GM12874 (cell line): ENCODE data around the gene AP4E1.

Source experiments
- TF ChIP-seq, protein P1 (sequence below): IDR thresholded peaks from 2 replicates; pipeline ENCODE4 v1.5.1; 2011; ENCODE audit warnings: low read depth, mild to moderate bottlenecking, control low read depth, low read length, moderate library complexity; ENCODE audit not compliant: insufficient read depth

The AP4E1 gene

DNA sequence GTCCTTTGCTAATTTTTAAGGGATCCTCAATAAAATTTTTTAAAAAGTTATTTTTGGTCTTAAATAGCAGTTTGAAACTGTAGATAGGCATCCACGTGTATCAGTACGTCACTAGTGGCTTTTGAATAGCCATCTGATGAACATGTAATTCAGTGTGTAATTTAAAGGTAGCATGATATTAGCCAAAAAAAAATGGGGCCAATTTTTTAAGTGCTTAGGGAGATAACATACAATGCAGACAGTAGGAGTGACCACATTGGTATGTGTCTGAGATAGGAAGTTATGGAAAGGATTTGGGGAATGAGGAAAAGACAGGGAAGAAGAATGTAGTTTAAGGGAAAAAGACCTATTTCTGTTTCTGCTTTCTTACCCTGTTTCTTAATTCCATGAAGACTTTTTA is 2.5 kb downstream of the AP4E1 start:
- TF ChIP-seq, protein P1, sequence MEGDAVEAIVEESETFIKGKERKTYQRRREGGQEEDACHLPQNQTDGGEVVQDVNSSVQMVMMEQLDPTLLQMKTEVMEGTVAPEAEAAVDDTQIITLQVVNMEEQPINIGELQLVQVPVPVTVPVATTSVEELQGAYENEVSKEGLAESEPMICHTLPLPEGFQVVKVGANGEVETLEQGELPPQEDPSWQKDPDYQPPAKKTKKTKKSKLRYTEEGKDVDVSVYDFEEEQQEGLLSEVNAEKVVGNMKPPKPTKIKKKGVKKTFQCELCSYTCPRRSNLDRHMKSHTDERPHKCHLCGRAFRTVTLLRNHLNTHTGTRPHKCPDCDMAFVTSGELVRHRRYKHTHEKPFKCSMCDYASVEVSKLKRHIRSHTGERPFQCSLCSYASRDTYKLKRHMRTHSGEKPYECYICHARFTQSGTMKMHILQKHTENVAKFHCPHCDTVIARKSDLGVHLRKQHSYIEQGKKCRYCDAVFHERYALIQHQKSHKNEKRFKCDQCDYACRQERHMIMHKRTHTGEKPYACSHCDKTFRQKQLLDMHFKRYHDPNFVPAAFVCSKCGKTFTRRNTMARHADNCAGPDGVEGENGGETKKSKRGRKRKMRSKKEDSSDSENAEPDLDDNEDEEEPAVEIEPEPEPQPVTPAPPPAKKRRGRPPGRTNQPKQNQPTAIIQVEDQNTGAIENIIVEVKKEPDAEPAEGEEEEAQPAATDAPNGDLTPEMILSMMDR = no peak

- TF ChIP-seq, protein P1 = no peak
Observed at GRCh38 chr15:50911621-50912020, 3.1 kb downstream of the AP4E1 start.

DNA sequence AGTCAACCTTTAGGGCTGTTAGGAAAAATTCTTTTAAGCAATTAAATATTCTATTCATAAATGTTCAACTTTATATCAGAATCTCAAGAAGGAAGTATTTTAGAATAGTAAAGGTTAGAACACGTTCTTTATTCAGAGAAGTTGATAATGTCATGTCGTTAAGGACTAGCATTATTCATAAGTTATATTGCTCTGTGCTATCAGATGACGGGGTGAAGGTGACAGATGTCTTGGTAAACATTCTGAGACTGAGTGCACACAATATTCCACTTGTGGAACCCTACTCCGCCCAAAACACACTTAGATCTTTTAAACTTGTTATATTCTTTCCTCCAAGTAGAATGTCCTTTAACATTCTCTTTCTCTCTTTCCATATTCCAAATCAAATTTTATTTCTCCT is 7.9 kb downstream of the AP4E1 start:
- TF ChIP-seq, protein P1 = no peak

- TF ChIP-seq, protein P1 = no peak
Observed at GRCh38 chr15:50925281-50925680, 16.8 kb downstream of the AP4E1 start.

- TF ChIP-seq, protein P1 = no peak
Observed at GRCh38 chr15:50929062-50929461, 20.6 kb downstream of the AP4E1 start.

GRCh38 chr15:50930792-50931191 is 22.3 kb downstream of the AP4E1 start:
- TF ChIP-seq, protein P1 = no peak

GRCh38 chr15:50933341-50933740 is 24.9 kb downstream of the AP4E1 start:
- TF ChIP-seq, protein P1 = no peak

DNA sequence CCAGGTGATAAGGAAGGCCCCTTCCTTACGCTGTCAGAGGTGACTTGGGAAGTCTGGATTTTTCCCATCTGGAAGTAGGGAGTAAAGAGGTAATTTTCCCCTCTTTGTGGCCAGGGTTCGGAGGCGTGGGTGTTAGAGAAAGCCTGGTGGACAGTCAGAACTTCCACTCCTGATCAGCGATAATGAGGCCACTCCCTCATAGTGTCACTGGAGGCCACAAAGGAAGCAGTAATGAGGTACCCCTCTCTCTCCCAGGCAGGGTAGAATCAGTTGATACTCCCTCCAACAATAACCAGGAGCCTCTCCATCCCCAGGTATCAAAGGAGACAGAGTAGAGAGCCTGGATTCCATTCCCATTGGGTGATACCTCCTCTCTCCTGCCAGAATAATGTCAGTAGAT is 30.0 kb downstream of the AP4E1 start:
- TF ChIP-seq, protein P1 = no peak
